H1 (cell line): ENCODE data around the gene IL1RL1. TPM values are rescaled to one million over a fixed set of nuclear protein-coding genes. Genes with fewer than 3 reads are reported as not detected.

Source experiments
- MAFK ChIP-seq: IDR thresholded peaks from 2 replicates; pipeline ENCODE4 v1.6.1; 2012; ENCODE audit warnings: low read depth, mild to moderate bottlenecking, improper control_type of control experiment, low read length
- RAD21 ChIP-seq, 2 experiments: IDR thresholded peaks in 1 of 2; conservative IDR thresholded peaks in 1 of 2; 2 replicates each; pipeline ENCODE4 v1.6.1; 2011; ENCODE audit warnings: low read depth in 2 of 2, low read length in 2 of 2, improper control_type of control experiment in 1 of 2, inconsistent platforms in 1 of 2, mild to moderate bottlenecking in 1 of 2, moderate library complexity in 1 of 2
- polyA plus RNA-seq, 7 experiments: library from polyadenylated mRNA; depleted of rRNA in 3 of 7; stranded (reverse) in 5 of 7; unstranded in 2 of 7; fragments of >200 nt in 5 of 7; fragments of 200-250 nt in 2 of 7; gene quantifications; 1 replicate in 5 of 7; 2 replicates in 1 of 7; 4 replicates in 1 of 7; pipeline versions ENCODE4 v1.2.1 to v1.2.3, GENCODE V29; 2011 to 2013; ENCODE audit warnings: missing spikeins in 2 of 7, mixed read lengths in 2 of 7
- total RNA-seq: library from RNA; stranded (reverse); fragmentation: NEBNext Ultra II Directional; extraction: Animal tissue kit (Norgen Biotek cat#: 25700); gene quantifications from 2 replicates; pipeline ENCODE4 v1.2.1, GENCODE V29; 2021
- TF ChIP-seq, protein P1 (sequence below), 3 experiments: IDR thresholded peaks; 1 replicate in 2 of 3; 2 replicates in 1 of 3; pipeline versions ENCODE4 v1.5.1 to v1.6.1; 2011; ENCODE audit warnings: low read length in 3 of 3, mild to moderate bottlenecking in 3 of 3, inconsistent platforms in 2 of 3, low read depth in 1 of 3, moderate library complexity in 1 of 3; ENCODE audit not compliant: insufficient read depth in 1 of 3; ENCODE audit errors: control extremely low read depth in 1 of 3
- TF ChIP-seq, protein P2 (sequence below): IDR thresholded peaks from 2 replicates; pipeline ENCODE4 v1.6.1; 2012; ENCODE audit warnings: inconsistent platforms

Gene IL1RL1
- total and polyA plus RNA-seq, 2 of the 8 experiments (the other 6 are each of a cell fraction or from before 2014, with no cell fraction given), result not detected

- TF ChIP-seq, protein P1, sequence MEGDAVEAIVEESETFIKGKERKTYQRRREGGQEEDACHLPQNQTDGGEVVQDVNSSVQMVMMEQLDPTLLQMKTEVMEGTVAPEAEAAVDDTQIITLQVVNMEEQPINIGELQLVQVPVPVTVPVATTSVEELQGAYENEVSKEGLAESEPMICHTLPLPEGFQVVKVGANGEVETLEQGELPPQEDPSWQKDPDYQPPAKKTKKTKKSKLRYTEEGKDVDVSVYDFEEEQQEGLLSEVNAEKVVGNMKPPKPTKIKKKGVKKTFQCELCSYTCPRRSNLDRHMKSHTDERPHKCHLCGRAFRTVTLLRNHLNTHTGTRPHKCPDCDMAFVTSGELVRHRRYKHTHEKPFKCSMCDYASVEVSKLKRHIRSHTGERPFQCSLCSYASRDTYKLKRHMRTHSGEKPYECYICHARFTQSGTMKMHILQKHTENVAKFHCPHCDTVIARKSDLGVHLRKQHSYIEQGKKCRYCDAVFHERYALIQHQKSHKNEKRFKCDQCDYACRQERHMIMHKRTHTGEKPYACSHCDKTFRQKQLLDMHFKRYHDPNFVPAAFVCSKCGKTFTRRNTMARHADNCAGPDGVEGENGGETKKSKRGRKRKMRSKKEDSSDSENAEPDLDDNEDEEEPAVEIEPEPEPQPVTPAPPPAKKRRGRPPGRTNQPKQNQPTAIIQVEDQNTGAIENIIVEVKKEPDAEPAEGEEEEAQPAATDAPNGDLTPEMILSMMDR (IDR thresholded peaks at IDR 0.05; ENCODE audit: control extremely low read depth in 1 of 3, insufficient read depth in 1 of 3, low read depth in 1 of 3, low read length in 3 of 3), result no peak
- TF ChIP-seq RAD21 (IDR thresholded peaks at IDR 0.05 in 1 of 2, conservative IDR thresholded peaks at IDR 0.05 in 1 of 2; ENCODE audit: low read depth in 2 of 2, low read length in 2 of 2) (no peak), MAFK (no peak)
- TF ChIP-seq, protein P2, sequence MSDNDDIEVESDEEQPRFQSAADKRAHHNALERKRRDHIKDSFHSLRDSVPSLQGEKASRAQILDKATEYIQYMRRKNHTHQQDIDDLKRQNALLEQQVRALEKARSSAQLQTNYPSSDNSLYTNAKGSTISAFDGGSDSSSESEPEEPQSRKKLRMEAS, result no peak
Observed at GRCh38 chr2:102366406-102367112, 55.2 kb downstream of the IL1RL1 start (continued).
